Gastroesophageal sphincter (tissue), 4 donors: ENCODE measurements around the gene TNS1. TPM values are rescaled to one million over a fixed set of nuclear protein-coding genes. Genes with fewer than 3 reads are reported as not detected.
A peak's percentile ranks its signal among the peaks of the same experiment; 100 is the strongest.

Experiments
- ATAC-seq: fragments of 150-250 bp; one replicate; pipeline ENCODE4 v1.9.1; 2016; ENCODE audit warnings: mild to moderate bottlenecking, moderate library complexity
- H3K27ac ChIP-seq, 4 donors: fragments of 200-600 bp; sonication (generic) in 3 of 4; 1 replicate in 3 of 4; 2 replicates in 1 of 4; pipeline ENCODE4 v1.5.1; 2016 to 2019
- H3K27me3 ChIP-seq: fragments of 200-600 bp; sonication (generic); one replicate; pipeline ENCODE4 v1.5.1; 2019
- H3K36me3 ChIP-seq, 2 donors: fragments of 200-600 bp; sonication (generic); one replicate each; pipeline ENCODE4 v1.5.1; 2019; ENCODE audit warnings: control low read depth in 1 of 2
- H3K4me1 ChIP-seq, 3 donors: fragments of 200-600 bp; sonication (generic); 1 replicate in 2 of 3; 2 replicates in 1 of 3; pipeline ENCODE4 v1.5.1; 2016 to 2019; ENCODE audit warnings: control low read depth in 2 of 3
- H3K4me3 ChIP-seq, 2 donors: fragments of 200-600 bp; sonication (generic); one replicate each; pipeline ENCODE4 v1.5.1; 2019; ENCODE audit warnings: mild to moderate bottlenecking in 1 of 2, moderate library complexity in 1 of 2
- H3K9me3 ChIP-seq, 3 donors: fragments of 200-600 bp; sonication (generic); one replicate each; pipeline ENCODE4 v1.5.1; 2017 to 2019; ENCODE audit warnings: control low read depth in 2 of 3
- EP300 ChIP-seq: sonication (generic); formaldehyde crosslinking; IDR thresholded peaks from one replicate; pipeline ENCODE4 v1.6.1; 2017; ENCODE audit warnings: antibody characterized with exemption, mild to moderate bottlenecking
- POLR2A ChIP-seq, 2 donors: fragments of 450-650 bp; IDR thresholded peaks; one replicate each; pipeline ENCODE4 v1.6.1; 2017; ENCODE audit warnings: antibody characterized with exemption in 2 of 2, mild to moderate bottlenecking in 2 of 2, moderate library complexity in 1 of 2
- POLR2AphosphoS5 ChIP-seq: sonication (generic); formaldehyde crosslinking; IDR thresholded peaks from one replicate; pipeline ENCODE4 v1.6.1; 2017; ENCODE audit warnings: antibody characterized with exemption
- WGBS, 2 donors: methylation state at CpG; one replicate each; pipeline ENCODE4 v1.1.5; 2018; ENCODE audit warnings: low coverage in 1 of 2; 5-methylcytosine and 5-hydroxymethylcytosine counted together
- total RNA-seq, 4 donors: library from RNA; depleted of rRNA; stranded (reverse); fragments of >200 nt; gene quantifications; one replicate each; pipeline ENCODE4 v1.1.0, GENCODE V29; 2016
- TF ChIP-seq, protein P1 (sequence below), 4 experiments: fragments of 200-600 bp in 2 of 4; fragments of 450-650 bp in 2 of 4; sonication (generic) in 1 of 4; IDR thresholded peaks; one replicate each; pipeline ENCODE4 v1.5.1; 2017 to 2019; ENCODE audit warnings: antibody characterized with exemption in 4 of 4, mild to moderate bottlenecking in 2 of 4, moderate library complexity in 2 of 4

TNS1 gene
- total RNA-seq, 4 donors from 2014 or later: 825 to 2,193 (median 1,462) TPM

GRCh38 chr2:217995731-217996231 lies 7.0 kb downstream of the TNS1 start:
- H3K4me1 ChIP-seq: peaks cover 0 to 65% (median 24%) of the 10 kb centered on the region in 3 donors
- ATAC-seq: peak; percentile 63
- no peak for TF ChIP-seq POLR2A (IDR thresholded peaks at IDR 0.05)
- no peak for TF ChIP-seq EP300
- TF ChIP-seq, protein P1, sequence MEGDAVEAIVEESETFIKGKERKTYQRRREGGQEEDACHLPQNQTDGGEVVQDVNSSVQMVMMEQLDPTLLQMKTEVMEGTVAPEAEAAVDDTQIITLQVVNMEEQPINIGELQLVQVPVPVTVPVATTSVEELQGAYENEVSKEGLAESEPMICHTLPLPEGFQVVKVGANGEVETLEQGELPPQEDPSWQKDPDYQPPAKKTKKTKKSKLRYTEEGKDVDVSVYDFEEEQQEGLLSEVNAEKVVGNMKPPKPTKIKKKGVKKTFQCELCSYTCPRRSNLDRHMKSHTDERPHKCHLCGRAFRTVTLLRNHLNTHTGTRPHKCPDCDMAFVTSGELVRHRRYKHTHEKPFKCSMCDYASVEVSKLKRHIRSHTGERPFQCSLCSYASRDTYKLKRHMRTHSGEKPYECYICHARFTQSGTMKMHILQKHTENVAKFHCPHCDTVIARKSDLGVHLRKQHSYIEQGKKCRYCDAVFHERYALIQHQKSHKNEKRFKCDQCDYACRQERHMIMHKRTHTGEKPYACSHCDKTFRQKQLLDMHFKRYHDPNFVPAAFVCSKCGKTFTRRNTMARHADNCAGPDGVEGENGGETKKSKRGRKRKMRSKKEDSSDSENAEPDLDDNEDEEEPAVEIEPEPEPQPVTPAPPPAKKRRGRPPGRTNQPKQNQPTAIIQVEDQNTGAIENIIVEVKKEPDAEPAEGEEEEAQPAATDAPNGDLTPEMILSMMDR (IDR thresholded peaks at IDR 0.05): no peak
- TF ChIP-seq POLR2AphosphoS5: no peak
- no peak overlapping the region for H3K4me3 ChIP-seq
- WGBS, 2 donors: 6% methylated on average over 3 of the region's 8 CpGs; no CpG with 5 or more reads in 1 of the 2 donors
- peak overlapping the region in 3 of 4 donors; percentile 55 to 72 (median 71) for H3K27ac ChIP-seq
- H3K9me3 ChIP-seq: no peaks in the 10 kb centered on the region
- no peaks in the 10 kb centered on the region for H3K36me3 ChIP-seq
- no peaks in the 10 kb centered on the region for H3K27me3 ChIP-seq

DNA sequence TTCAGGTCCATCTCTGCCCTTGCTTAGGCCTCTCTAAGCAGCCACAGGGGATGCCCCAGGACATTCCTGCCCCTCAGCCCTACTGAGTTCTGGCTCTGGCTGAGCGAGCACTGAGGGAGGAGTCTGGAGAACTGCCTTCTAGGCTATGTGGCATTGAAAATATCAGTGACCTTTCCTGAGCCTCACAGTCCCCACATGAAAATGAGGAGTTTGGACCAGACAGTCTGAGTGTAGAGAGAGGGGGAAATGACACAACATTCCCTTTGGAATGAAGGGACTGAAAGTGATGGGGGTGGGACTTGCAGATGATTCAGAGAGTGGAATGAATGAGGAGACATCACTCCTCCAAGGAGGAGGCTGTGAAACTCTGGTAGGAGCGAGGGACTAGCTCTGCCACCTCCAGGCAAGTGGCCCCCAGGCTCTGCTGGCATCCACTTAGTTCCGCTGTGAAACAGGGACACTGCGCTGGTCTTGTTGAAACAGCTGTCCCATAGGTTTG lies 8.0 kb downstream of the TNS1 start:
- ATAC-seq: peak; percentile 26
- WGBS, 2 donors: 33 to 71% methylated on average over 1 to 3 of the region's 4 CpGs

DNA sequence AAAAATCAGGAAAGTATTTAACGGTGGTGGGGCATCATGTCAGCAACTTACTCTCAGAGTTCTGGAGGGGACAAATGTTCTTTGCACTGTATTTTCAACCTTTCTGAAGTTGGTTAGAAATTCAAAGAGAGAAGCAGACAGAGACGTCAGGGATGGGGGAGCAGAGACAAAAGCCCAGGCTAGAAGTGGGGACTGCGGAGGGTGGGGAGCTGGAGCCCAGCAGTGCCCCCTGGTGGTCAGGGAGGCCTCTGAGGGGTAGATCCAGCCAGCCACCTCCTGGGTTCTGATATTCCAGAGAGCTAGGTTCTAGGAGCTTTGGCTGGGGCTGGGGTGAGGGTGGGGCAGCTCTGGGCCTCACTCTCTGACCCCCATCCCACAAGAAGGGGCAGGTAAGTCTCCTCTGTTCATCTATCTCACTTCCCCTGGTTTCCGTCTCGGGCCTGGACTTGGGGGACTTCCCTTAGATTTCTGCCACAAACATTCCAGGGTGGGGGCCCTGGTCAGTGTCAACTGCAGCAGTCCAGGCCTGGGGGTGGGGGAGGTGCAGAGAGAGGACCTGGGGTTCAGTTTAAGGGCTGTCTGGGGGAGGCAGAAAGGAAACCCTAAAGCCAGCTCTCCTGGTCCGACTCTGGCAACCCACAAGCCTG lies 8.9 kb downstream of the TNS1 start:
- no peak overlapping the region for H3K4me3 ChIP-seq
- no peaks in the 10 kb centered on the region for H3K27me3 ChIP-seq
- H3K27ac ChIP-seq: peak overlapping the region in 3 of 4 donors; percentile 25 to 63 (median 60)
- ATAC-seq: peak; percentile 56
- TF ChIP-seq EP300: no peak
- TF ChIP-seq POLR2A (IDR thresholded peaks at IDR 0.05): no peak
- TF ChIP-seq POLR2AphosphoS5: no peak
- TF ChIP-seq, protein P1 (IDR thresholded peaks at IDR 0.05): peak in 3 of 4 experiments; percentile 60 to 86 (median 72)
- no peaks in the 10 kb centered on the region for H3K9me3 ChIP-seq
- peaks cover 0 to 53% (median 28%) of the 10 kb centered on the region in 3 donors for H3K4me1 ChIP-seq
- H3K36me3 ChIP-seq: no peaks in the 10 kb centered on the region
- 14 to 38% methylated on average over 1 to 4 of the region's 6 CpGs for WGBS, 2 donors

More for the DNA sequence above, 8.0 kb downstream of the TNS1 start:
- Histone ChIP-seq H3K4me3 (no peak overlapping the region), H3K27me3 (no peaks in the 10 kb centered on the region), H3K27ac (peak overlapping the region in 3 of 4 donors; percentile 25 to 72 (median 60)), H3K9me3 (no peaks in the 10 kb centered on the region), H3K4me1 (peaks cover 0 to 58% (median 24%) of the 10 kb centered on the region in 3 donors), H3K36me3 (no peaks in the 10 kb centered on the region)
- peak; percentile 10 for TF ChIP-seq POLR2AphosphoS5
- TF ChIP-seq, protein P1 (IDR thresholded peaks at IDR 0.05): no peak

- Histone ChIP-seq H3K9me3 (no peaks in the 10 kb centered on the region), H3K4me3 (no peak overlapping the region), H3K27ac (peak overlapping the region in 2 of 4 donors; percentile 60 to 63), H3K4me1 (peaks cover 0 to 61% (median 36%) of the 10 kb centered on the region in 3 donors), H3K36me3 (no peaks in the 10 kb centered on the region), H3K27me3 (no peaks in the 10 kb centered on the region)
- 40 to 84% methylated on average over 3 to 5 of the region's 6 CpGs for WGBS, 2 donors
- no peak for TF ChIP-seq POLR2AphosphoS5
- TF ChIP-seq, protein P1 (IDR thresholded peaks at IDR 0.05): no peak
- TF ChIP-seq POLR2A (IDR thresholded peaks at IDR 0.05): no peak
- TF ChIP-seq EP300: no peak
- peak; percentile 34 for ATAC-seq
Observed at GRCh38 chr2:217993138-217993537, 9.7 kb downstream of the TNS1 start.
